DMS114 treated with DMSO at 0.1 percent for 48 hours (cell line): ENCODE measurements around the gene TMEM59L.
A peak's percentile ranks its signal among the peaks of the same experiment; 100 is the strongest.

ENCODE experiments used
- DNase-seq: peaks from one replicate; lab custom pipeline; 2025; ENCODE audit not compliant: unreplicated experiment; lab: John Stamatoyannopoulos, UW

Gene TMEM59L

GRCh38 chr19:18636183-18636968 is 23.7 kb downstream of the TMEM59L start:
- peak; percentile 91 for DNase-seq

GRCh38 chr19:18636969-18637629 is 24.4 kb downstream of the TMEM59L start, which contains the start of gene KLHL26:
KLHL26 (plus strand) TSS chr19:18637028; CDS start chr19:18637055, 27 bp downstream.
- no peak for DNase-seq

GRCh38 chr19:18637673-18638630 is 25.3 kb downstream of the TMEM59L start:
- no peak for DNase-seq

GRCh38 chr19:18639706-18640243 is 27.1 kb downstream of the TMEM59L start:
- DNase-seq: no peak

GRCh38 chr19:18644196-18645034 is 31.7 kb downstream of the TMEM59L start:
- no peak for DNase-seq

GRCh38 chr19:18645035-18645511 is 32.4 kb downstream of the TMEM59L start:
- DNase-seq: no peak

- no peak for DNase-seq
These were observed 34.1 kb downstream of the TMEM59L start for GRCh38 chr19:18646535-18647370.

- no peak for DNase-seq
These were observed 34.7 kb downstream of the TMEM59L start for GRCh38 chr19:18647371-18647767.

- no peak for DNase-seq
These were observed 35.1 kb downstream of the TMEM59L start for GRCh38 chr19:18647807-18648206.

GRCh38 chr19:18648973-18649315 is 36.3 kb downstream of the TMEM59L start:
- DNase-seq: no peak

GRCh38 chr19:18649371-18650020 is 36.8 kb downstream of the TMEM59L start:
- DNase-seq: no peak

GRCh38 chr19:18650021-18650390 is 37.3 kb downstream of the TMEM59L start:
- no peak for DNase-seq

GRCh38 chr19:18650468-18651041 is 37.9 kb downstream of the TMEM59L start:
- no peak for DNase-seq

- DNase-seq: no peak
These were observed 38.6 kb downstream of the TMEM59L start for GRCh38 chr19:18651300-18651699.

GRCh38 chr19:18651733-18652132 is 39.1 kb downstream of the TMEM59L start:
- no peak for DNase-seq

- DNase-seq: no peak
These were observed 41.2 kb downstream of the TMEM59L start for GRCh38 chr19:18653853-18654252.

- DNase-seq: no peak
These were observed 41.8 kb downstream of the TMEM59L start for GRCh38 chr19:18654469-18654868.

GRCh38 chr19:18655173-18655844 is 42.6 kb downstream of the TMEM59L start:
- DNase-seq: no peak
